GM15510 (cell line): ENCODE results near the gene LRRC74B.

Experiments
- POLR2A ChIP-seq: IDR thresholded peaks from 3 replicates; pipeline ENCODE4 v1.6.1; 2011; ENCODE audit warnings: borderline replicate concordance; ENCODE audit not compliant: insufficient read length; ENCODE audit errors: extremely low read depth

Gene LRRC74B

DNA sequence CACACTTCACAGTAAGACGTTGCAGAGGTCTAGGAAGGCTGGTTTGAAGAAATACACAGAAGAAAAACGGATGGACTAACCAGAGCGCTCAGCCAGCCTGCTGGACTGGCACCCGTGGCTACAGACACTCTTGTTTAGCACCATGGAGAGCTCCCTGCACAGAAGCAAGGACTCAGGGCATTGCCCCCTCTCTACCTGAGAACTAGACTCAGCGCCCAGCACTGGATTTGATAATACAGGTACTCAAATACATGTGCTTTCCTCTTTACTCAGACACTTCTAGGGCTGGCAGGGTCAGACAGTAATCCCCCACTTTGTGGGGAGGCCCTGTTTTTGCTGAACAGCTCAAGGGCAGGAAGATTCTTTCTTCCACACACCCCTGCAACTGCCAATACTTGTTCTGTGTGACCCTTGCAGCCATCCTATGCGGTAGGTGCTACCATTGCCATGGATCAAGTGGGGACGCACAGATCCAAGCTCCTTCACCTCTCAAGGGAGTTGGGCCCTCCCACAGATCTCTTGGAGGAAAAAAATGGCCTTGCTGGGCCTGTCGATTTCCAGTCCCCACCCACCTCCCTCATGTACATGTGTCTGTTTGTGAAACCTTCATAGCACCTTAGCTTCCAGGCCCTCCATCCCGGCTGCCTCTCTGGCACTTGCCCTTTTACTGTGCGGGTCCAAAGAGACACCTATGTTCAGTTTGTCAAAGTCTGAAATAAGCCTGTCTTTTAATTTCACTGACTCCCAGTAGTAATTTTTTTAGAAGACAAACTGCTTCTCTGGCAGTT is 35.9 kb upstream of the LRRC74B start:
- no peak for TF ChIP-seq POLR2A

DNA sequence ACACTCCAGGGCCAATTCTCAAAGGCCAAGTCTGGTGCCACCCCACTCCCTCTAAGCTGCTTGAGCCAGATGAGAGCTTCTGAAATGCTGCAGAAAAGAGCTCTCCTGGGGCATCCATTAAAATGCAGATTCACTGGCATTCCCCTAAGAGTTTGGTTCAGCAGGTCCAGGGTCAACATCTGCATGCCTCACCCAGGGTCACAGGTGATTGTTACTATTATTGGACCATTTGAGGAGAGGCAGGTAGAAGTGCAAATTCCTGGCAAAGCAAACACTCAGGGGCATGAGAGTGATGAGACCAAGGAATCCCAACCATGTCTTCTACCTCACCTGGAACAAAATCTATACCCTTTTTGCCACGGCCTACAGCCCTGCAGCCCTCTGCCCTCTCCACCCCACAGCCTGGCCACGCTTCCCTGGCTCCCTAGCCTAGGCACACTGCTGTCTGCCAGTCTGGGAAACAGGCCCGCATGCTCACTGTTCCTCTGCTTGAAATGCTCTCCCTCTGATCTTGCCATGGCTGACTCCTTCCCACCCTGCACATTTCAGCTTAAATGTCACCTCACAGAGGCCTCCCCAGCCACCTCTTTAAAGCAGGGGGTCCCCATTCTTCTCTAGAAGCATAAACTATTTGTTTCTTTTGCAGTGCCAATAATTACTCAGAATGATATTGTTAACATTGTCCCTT is 35.2 kb upstream of the LRRC74B start:
- TF ChIP-seq POLR2A: no peak

DNA sequence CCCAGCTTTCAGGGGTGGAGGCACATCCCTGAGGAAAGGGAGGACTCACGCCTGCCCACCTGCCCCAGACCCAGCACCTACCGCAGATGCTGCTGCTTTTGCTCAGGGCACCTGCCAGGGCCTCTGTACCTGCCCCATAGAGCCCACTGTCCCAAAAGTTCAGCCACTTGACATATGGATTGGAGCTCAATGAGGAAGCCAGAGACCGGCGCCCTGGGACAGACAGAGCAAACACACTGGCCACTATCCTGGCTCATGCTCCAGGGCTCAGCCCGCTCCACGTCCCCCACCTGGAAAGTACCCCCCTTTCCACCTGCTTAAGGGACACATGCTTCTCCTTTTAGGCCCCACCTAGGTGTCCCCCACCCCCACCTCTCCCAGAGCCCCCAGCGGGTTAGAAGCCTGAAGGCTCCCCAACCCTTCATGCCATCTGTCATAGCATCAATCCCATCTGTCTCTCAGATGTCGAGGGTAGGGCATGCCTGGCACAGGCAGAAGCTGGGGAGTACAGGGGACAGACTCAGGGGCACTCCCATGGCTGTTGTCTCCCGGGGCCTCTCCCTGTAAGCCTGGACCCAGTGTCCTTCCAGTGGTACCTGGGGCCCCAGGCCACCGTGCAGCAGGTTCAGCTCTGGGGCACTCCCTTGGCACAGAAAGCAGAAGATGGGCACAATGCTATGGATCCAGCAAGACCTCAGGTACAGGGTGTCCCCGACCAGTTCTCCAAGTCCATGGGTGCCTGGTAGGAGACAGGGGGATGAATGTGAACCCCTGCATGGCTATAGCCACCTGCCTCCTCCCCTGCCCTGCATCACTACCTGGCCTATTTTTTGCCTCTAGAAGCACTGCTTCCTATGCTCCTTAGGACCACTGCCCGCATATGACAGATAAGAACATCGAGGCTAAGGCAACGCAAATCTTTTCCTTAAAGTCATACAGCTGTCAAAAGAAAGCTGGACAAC is 33.0 kb upstream of the LRRC74B start:
- no peak for TF ChIP-seq POLR2A

DNA sequence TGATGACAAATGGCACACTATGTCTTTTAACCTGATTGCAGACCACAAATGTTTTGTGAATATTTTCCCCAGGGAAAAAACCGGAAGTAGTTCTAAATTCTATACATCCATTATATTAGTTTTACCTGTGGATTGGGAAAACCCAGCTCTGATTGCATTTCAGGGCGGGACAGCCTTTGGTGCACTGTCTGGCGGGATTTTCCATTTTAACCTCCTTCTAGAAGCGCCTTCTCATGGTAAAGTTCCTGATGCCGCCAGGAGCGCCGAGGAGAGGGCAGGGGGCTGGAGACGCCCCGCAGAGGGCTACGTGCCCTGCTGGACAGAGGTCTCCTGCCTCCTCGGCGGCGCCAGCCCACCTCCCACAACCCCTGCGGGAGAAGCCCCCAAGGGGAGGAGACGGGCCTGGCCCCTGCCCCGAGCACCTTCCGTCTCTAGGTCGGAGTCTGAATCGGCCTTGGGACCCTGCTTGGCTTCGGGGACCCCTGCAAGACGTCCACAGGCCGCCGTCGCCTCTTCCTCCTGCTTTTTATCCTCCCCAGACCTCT is 32.0 kb upstream of the LRRC74B start:
- no peak for TF ChIP-seq POLR2A

DNA sequence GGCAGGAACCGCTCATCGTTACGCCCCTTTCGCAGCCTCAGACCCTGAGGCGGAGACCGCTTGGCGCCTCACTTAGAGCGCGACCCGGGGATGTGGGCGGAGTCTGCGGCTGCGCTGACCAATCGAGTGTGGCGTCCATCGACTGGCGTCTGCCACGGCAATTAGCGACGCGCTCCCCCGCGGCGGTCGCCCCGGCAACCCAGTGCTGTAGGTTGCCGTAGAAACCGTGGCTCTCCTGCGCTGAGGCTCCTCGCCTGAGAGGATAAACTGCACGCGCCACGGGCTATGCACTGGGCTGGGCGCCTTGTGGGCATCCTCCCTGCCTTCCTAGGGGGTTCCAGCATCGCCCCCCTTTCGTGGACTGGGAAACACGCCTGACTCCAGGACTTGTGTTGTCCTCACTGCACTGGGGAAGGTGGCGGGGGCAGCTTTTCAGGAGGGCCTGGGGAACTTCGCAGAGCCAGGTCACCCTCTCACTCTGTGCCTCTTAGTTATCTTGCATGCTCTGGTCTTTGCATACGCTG is 31.5 kb upstream of the LRRC74B start:
- TF ChIP-seq POLR2A: peak; percentile 29

DNA sequence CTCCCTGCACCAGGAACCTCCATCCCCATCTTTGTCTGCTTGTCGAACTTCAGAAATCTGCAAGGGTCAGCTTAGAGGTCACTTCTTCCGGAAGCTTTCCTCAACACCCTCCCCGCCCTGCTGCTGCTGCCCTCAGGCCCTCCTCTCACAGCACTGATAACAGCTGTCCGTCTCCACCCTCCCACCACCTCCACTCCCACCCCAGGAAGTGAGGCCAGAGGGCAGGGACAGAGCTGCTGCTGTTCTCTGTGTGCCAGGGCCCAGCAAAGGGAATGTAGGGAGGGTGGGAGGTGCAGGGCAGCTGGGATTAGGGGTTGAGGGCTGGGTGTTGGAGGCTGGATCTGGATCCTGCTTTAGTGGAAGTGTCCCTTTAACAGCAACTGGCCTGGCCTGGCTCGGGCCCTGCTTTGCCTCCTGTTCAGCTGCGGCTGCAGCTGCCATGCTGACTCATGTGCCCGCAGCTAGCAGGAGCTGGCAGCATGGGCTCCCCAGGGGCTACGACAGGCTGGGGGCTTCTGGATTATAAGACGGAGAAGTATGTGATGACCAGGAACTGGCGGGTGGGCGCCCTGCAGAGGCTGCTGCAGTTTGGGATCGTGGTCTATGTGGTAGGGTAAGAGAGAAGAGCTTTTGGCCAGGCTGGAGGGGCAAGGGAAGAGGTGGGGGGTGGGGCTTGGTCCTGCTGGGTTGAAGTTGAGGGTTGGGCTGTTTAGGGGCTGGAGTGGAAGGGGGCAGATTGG is 30.9 kb upstream of the LRRC74B start, which contains the start of gene P2RX6:
TSS of gene P2RX6 (plus strand) at position 440 of the 740 bp plus-strand sequence. CDS start at position 450, 10 bp downstream.
- TF ChIP-seq POLR2A: no peak

DNA sequence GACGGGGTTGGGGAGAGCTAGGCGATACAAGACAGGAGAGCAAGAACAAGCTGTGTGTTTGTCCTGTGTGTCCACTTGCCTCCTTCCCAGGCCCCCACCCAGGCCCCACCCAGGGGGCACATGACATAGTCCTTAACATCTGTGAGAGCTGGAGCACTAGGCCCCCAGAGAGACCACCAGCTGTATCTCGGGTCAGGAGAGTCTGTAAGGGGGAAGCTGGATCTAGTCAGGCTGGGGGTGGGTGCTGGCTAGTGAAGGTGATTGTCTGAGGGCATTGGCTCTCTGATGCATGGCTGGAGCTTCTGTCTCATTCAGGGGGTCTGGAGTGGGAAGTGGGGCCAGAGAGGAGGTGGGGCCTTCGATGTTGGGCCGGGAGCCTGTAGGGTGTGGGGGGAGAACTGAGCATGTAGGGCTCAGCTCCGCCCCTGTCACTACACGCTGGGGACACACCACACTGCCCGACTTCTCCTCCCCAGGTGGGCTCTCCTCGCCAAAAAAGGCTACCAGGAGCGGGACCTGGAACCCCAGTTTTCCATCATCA is 30.2 kb upstream of the LRRC74B start:
- no peak for TF ChIP-seq POLR2A

DNA sequence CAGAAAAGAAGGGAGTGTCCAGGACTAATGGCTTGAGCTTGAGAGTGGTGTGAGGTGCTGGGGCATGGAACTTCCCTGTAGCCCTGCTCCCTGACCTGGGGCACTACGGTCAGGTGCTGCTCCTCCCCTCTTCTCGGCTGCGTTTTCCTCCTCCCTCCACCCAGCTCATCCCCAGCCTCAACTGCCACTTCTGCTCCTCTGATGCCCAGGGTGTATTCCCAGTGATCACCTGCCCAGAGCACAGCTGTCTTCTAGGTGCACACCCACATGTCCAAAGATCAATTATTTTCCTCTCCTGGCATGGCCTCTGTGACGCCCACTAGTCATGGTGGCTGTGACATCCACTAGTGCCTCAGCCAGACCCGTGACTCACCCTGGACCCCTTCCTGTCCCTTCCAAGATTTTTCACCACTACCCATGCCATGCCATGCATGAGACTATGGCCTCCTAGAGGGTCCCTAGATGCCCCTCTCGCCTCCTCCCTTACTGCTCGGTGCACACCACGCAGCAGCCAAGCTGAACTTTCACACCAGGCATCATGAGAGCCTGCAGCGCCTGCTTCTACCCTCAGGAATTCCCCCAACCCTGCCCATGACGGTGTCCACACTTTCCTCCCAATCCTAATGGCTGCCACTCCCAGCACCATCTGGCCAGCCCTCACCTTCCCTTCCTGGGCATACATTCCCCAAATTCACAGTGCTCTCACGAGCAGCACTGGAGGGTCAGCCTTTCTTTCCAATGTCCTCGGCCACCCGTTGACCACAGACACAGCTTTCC is 28.9 kb upstream of the LRRC74B start:
- TF ChIP-seq POLR2A: no peak

DNA sequence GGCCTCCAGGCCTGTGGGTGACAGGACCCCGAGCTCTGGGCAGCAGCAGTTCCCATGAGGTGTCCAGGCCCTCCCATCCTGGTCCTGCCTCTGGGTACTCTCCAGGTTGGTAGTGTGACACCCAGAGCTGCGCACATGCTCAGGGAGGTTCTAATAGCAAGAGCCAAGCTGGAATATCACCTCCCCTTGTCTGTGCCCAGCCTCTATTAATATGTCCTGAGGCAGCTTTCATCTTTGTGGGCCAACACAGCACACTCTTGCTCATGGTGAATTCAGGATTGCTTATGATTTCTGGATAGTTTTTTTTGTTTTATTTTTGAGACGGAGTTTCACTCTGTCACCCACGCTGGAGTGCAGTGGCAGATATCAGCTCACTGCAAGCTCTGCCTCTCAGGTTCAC is 27.4 kb upstream of the LRRC74B start:
- no peak for TF ChIP-seq POLR2A

DNA sequence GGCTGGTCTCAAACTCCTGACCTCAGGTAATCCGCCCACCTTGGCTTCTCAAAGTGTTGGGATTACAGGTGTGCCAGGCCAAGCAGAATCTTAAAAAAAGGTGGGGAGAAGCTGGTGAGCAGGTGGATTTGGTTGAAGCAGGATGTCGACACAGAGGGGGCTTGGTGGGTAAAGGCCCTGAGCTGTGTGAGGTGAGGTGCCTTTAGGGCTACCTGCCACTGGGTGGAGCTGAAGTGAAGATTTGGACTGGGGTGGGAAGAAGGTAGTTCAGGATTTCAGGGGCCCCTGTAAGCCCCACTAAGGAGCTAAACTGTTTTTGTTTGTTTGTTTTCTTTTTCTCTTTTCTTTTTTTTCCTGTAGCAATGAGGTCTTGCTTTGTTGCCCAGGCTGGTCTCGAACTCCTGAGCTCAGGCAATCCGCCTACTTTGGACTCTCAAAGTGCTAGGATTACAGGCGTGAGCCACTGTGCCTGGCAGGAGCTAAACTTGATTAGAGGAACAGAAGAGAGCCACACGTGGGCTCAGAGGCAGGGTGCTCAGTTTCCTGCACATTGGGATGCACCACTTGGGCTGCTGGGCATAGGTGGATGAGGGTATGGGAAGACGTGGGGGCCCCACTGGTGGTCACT is 24.8 kb upstream of the LRRC74B start:
- no peak for TF ChIP-seq POLR2A

DNA sequence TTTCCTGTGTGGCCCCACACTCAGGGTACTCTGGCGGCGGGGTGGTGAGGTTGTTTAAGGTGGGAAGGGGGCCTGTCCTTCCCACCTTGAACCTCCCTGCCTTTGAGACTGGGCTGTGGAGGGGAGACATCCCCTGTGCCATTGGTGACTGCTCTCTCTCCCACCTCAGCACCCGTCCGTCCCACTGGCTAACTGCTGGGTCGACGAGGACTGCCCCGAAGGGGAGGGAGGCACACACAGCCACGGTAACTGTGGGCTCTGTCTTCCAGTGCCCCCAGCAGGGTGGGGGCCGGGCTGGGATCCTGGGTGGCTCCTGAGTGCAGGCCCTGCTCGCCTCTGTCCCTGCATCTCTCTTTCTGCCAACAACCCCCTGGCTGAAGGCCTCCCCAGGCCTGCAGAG is 23.2 kb upstream of the LRRC74B start:
- no peak for TF ChIP-seq POLR2A

DNA sequence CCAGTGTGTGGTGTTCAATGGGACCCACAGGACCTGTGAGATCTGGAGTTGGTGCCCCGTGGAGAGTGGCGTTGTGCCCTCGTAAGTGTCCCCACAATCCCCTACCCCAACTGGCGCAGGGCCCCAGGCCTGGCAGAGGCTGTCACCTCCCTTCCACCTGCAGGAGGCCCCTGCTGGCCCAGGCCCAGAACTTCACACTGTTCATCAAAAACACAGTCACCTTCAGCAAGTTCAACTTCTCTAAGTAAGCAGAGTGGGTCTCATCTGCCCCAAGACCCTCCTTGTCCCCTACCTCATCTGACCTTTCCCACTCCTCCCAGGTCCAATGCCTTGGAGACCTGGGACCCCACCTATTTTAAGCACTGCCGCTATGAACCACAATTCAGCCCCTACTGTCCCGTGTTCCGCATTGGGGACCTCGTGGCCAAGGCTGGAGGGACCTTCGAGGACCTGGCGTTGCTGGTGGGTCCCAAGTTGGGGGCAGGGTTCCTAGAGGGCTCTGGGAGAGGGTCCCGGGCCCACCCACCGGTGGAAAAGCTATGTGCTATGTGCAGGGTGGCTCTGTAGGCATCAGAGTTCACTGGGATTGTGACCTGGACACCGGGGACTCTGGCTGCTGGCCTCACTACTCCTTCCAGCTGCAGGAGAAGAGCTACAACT is 22.7 kb upstream of the LRRC74B start:
- TF ChIP-seq POLR2A: no peak
